Trophoblast cell (in vitro differentiated cells and primary cell): Measurements from ENCODE around the gene KRTAP2-4.
"Not testable (repeated sequence)": the region's sequence is repeated elsewhere in the genome, so short reads cannot be mapped to it uniquely, and the experiment has no call there.

Experiments
- DNase-seq, 2 donors: peaks; one replicate each; pipeline ENCODE4 v3.0.0-alpha.2; 2016
- H2AFZ ChIP-seq: 2 replicates; pipeline ENCODE4 v1.6.1; 2013; ENCODE audit warnings: low read length, moderate library complexity, mild to moderate bottlenecking; ENCODE audit not compliant: insufficient read depth, poor library complexity
- H2AK5ac ChIP-seq: 2 replicates; pipeline ENCODE4 v1.6.1; 2013; ENCODE audit warnings: mild to moderate bottlenecking, low read length
- H2BK120ac ChIP-seq: 2 replicates; pipeline ENCODE4 v1.6.1; 2013; ENCODE audit warnings: low read length, mild to moderate bottlenecking, moderate library complexity; ENCODE audit not compliant: insufficient read depth, poor library complexity
- H2BK12ac ChIP-seq: 2 replicates; pipeline ENCODE4 v1.6.1; 2013; ENCODE audit warnings: mild to moderate bottlenecking, low read length, moderate library complexity
- H2BK5ac ChIP-seq: 2 replicates; pipeline ENCODE4 v1.6.1; 2013; ENCODE audit warnings: low read length, low read depth, moderate library complexity, mild to moderate bottlenecking; ENCODE audit not compliant: poor library complexity
- H3K14ac ChIP-seq: 2 replicates; pipeline ENCODE4 v1.6.1; 2013; ENCODE audit warnings: mild to moderate bottlenecking, low read length
- H3K18ac ChIP-seq: 2 replicates; pipeline ENCODE4 v1.6.1; 2013; ENCODE audit warnings: mild to moderate bottlenecking, low read length
- H3K23ac ChIP-seq: 2 replicates; pipeline ENCODE4 v1.6.1; 2013; ENCODE audit warnings: low read length
- H3K27ac ChIP-seq: 2 replicates; pipeline ENCODE4 v1.5.1; 2013; ENCODE audit warnings: low read depth, mild to moderate bottlenecking, inconsistent platforms, low read length, moderate library complexity
- H3K27me3 ChIP-seq: 2 replicates; pipeline ENCODE4 v1.6.1; 2013; ENCODE audit warnings: inconsistent platforms, mild to moderate bottlenecking, low read length, moderate library complexity; ENCODE audit not compliant: insufficient read depth
- H3K36me3 ChIP-seq, 2 experiments: 1 replicate in 1 of 2; 2 replicates in 1 of 2; pipeline ENCODE4 v1.6.1; 2013; ENCODE audit warnings: low read length in 2 of 2, mild to moderate bottlenecking in 2 of 2, moderate library complexity in 1 of 2; ENCODE audit not compliant: insufficient read depth in 2 of 2, control insufficient read depth in 1 of 2
- H3K4ac ChIP-seq: 2 replicates; pipeline ENCODE4 v1.6.1; 2013; ENCODE audit warnings: low read depth, mild to moderate bottlenecking, low read length, moderate library complexity
- H3K4me1 ChIP-seq, 2 experiments: 1 replicate in 1 of 2; 2 replicates in 1 of 2; pipeline ENCODE4 v1.6.1; 2013; ENCODE audit warnings: low read length in 2 of 2, mild to moderate bottlenecking in 2 of 2, moderate library complexity in 1 of 2; ENCODE audit not compliant: insufficient read depth in 2 of 2, control insufficient read depth in 1 of 2
- H3K4me2 ChIP-seq: 2 replicates; pipeline ENCODE4 v1.6.1; 2013; ENCODE audit warnings: inconsistent platforms, mild to moderate bottlenecking, low read length, moderate library complexity
- H3K4me3 ChIP-seq: 2 replicates; pipeline ENCODE4 v1.5.1; 2013; ENCODE audit warnings: mild to moderate bottlenecking, low read depth, low read length, inconsistent platforms
- H3K79me1 ChIP-seq: one replicate; pipeline ENCODE4 v1.6.1; 2013; ENCODE audit warnings: low read length
- H3K79me2 ChIP-seq: 2 replicates; pipeline ENCODE4 v1.6.1; 2013; ENCODE audit warnings: low read length, mild to moderate bottlenecking; ENCODE audit not compliant: control insufficient read depth, insufficient read depth, poor library complexity
- H3K9ac ChIP-seq: 2 replicates; pipeline ENCODE4 v1.6.1; 2013; ENCODE audit warnings: mild to moderate bottlenecking, low read length
- H3K9me3 ChIP-seq: 2 replicates; pipeline ENCODE4 v1.6.1; 2013; ENCODE audit warnings: low read depth, mild to moderate bottlenecking, control low read depth, inconsistent platforms, low read length; ENCODE audit not compliant: insufficient read depth
- H4K12ac ChIP-seq: 2 replicates; pipeline ENCODE4 v1.6.1; 2013; ENCODE audit warnings: low read depth, mild to moderate bottlenecking, low read length, moderate library complexity
- H4K8ac ChIP-seq: 2 replicates; pipeline ENCODE4 v1.6.1; 2013; ENCODE audit warnings: low read depth, mild to moderate bottlenecking, low read length, moderate library complexity
- H4K91ac ChIP-seq: one replicate; pipeline ENCODE4 v1.6.1; 2013; ENCODE audit warnings: low read depth, mild to moderate bottlenecking, low read length, moderate library complexity
- WGBS: extraction: QIAGEN DNeasy Blood & Tissue Kit; methylation state at CpG from one replicate; pipeline ENCODE4 v1.1.7; 2013; ENCODE audit warnings: missing lambda C conversion rate; ENCODE audit not compliant: insufficient read length, insufficient coverage; ENCODE audit errors: extremely low coverage; 5-methylcytosine and 5-hydroxymethylcytosine counted together

Gene KRTAP2-4

DNA sequence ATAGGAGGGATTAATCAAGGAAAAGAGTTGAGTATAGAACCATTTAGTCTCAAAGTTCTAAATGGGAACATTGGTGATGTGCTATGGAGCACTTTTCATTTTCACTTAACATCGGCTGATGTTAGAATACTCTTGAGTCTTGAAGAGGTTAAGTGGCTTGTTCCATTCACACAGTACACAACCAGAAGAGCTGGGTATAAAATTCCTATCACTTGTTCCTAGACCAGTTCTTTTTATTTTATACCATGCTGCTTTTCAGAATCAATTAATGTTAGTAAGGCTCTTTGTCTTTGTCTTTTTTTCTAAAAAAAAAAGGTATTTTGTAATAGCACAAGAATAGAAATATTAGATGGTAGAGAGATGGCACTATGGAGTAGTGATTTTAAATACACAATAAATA lies 22.7 kb downstream of the KRTAP2-4 start:
- H4K12ac ChIP-seq: no peak overlapping the region
- H3K4me3 ChIP-seq: no peak overlapping the region
- H2BK5ac ChIP-seq: no peak overlapping the region
- H3K79me1 ChIP-seq: peaks cover 3% of the 10 kb centered on the region
- no peak overlapping the region for H3K18ac ChIP-seq
- peaks cover under 1 to 1% of the 10 kb centered on the region in 2 experiments for H3K4me1 ChIP-seq
- H3K9ac ChIP-seq: no peak overlapping the region
- no peak overlapping the region for H4K91ac ChIP-seq
- no peaks in the 10 kb centered on the region for H3K27me3 ChIP-seq
- no peak overlapping the region for H3K4me2 ChIP-seq
- no peak overlapping the region for H3K27ac ChIP-seq
- no peaks in the 10 kb centered on the region for H3K9me3 ChIP-seq
- no peak overlapping the region for H2AK5ac ChIP-seq
- WGBS: no CpG with 5 or more reads among the region's 1 CpG
- H4K8ac ChIP-seq: no peak overlapping the region
- H2AFZ ChIP-seq: no peak overlapping the region
- H3K4ac ChIP-seq: no peak overlapping the region
- no peaks in the 10 kb centered on the region for H3K36me3 ChIP-seq
- H2BK120ac ChIP-seq: no peak overlapping the region
- no peak overlapping the region for H3K23ac ChIP-seq
- no peak overlapping the region for H3K14ac ChIP-seq
- H2BK12ac ChIP-seq: no peak overlapping the region
- no peak for DNase-seq
- no peaks in the 10 kb centered on the region for H3K79me2 ChIP-seq

GRCh38 chr17:41040783-41041571 lies 24.7 kb downstream of the KRTAP2-4 start, which contains the start of gene KRTAP1-1:
Gene KRTAP1-1 (minus strand): TSS chr17:41041450. CDS start chr17:41041397, 53 bp downstream.
- H3K4me3 ChIP-seq, DNase-seq, H3K36me3 ChIP-seq, H2AFZ ChIP-seq, H4K91ac ChIP-seq, H2BK120ac ChIP-seq, H4K12ac ChIP-seq, H3K4me2 ChIP-seq, H3K23ac ChIP-seq, H2AK5ac ChIP-seq, H3K27ac ChIP-seq, H2BK12ac ChIP-seq, H3K4me1 ChIP-seq, H2BK5ac ChIP-seq, H3K9ac ChIP-seq, H3K79me1 ChIP-seq, H3K79me2 ChIP-seq, H3K4ac ChIP-seq, H3K27me3 ChIP-seq, H3K14ac ChIP-seq, H4K8ac ChIP-seq, H3K18ac ChIP-seq, H3K9me3 ChIP-seq: not testable (repeated sequence)
- no CpG with 5 or more reads among the region's 14 CpGs for WGBS

DNA sequence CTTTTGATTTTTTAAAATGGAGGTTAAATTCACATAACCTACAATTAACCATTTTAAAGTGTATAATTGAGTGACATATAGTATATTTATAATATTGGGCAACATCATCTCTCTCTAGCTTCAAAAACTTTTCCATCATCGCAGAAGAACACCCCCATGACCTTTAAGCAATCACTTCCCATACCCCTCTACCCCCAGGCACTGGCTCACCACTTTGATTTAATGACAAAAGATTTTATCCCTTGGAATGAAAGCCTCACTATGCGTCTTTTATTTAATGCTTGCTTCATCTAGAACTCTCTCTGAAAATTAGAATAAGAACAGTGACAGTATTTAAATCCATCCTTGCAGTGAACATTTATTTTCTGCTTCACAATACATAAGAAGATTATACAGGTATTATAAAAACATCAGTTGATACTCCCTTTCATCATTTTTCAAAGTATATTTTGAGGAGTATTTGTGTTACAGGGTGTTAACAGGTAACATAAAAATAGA lies 27.8 kb downstream of the KRTAP2-4 start:
- no peak overlapping the region for H3K23ac ChIP-seq
- DNase-seq: no peak
- H2BK5ac ChIP-seq: no peak overlapping the region
- no peak overlapping the region for H2AFZ ChIP-seq
- H2AK5ac ChIP-seq: no peak overlapping the region
- H3K9me3 ChIP-seq: no peaks in the 10 kb centered on the region
- no peak overlapping the region for H3K4ac ChIP-seq
- H3K4me2 ChIP-seq: no peak overlapping the region
- no peak overlapping the region for H3K9ac ChIP-seq
- no CpG with 5 or more reads among the region's 2 CpGs for WGBS
- H4K91ac ChIP-seq: no peak overlapping the region
- H2BK120ac ChIP-seq: no peak overlapping the region
- no peak overlapping the region for H4K8ac ChIP-seq
- no peak overlapping the region for H2BK12ac ChIP-seq
- no peaks in the 10 kb centered on the region for H3K79me2 ChIP-seq
- no peak overlapping the region for H4K12ac ChIP-seq
- no peaks in the 10 kb centered on the region for H3K4me1 ChIP-seq
- no peaks in the 10 kb centered on the region for H3K79me1 ChIP-seq
- no peaks in the 10 kb centered on the region for H3K36me3 ChIP-seq
- H3K14ac ChIP-seq: no peak overlapping the region
- no peaks in the 10 kb centered on the region for H3K27me3 ChIP-seq
- H3K27ac ChIP-seq: no peak overlapping the region
- no peak overlapping the region for H3K4me3 ChIP-seq
- H3K18ac ChIP-seq: no peak overlapping the region

DNA sequence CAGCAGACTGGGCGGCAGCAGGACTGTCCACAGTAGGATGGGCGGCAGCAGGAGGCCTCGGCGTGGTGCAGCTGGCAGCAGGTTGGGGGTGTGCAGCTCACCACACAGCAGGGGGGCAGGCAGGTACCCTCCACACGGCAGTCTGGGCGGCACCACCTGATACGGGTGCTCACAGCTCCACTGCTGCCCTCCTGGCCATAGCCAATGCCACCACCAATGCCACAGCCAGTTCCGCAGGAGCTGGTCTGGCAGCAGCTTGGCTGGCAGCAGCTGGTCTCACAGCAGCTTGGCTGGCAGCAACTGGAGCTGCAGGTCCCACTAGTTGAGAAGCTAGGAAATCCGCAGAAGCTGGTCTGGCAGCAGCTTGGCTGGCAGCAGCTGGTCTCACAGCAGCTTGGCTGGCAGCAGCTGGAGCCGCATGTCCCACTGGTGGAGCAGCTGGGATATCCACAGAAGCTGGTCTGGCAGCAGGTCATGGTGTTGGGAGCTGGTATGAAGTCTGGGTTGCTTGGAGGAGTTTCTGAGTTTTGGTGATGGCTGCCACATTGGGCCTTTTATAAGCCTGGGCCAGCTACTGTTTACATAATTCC lies 31.2 kb downstream of the KRTAP2-4 start, which contains the start of gene KRTAP1-3:
TSS of gene KRTAP1-3 (minus strand) at position 529 of the 590 bp plus-strand sequence. CDS start at position 476, 53 bp downstream.
- H3K9ac ChIP-seq, H3K9me3 ChIP-seq, H3K14ac ChIP-seq, H2BK120ac ChIP-seq, H2AK5ac ChIP-seq, H3K27ac ChIP-seq, H2BK12ac ChIP-seq, H3K4me1 ChIP-seq, H3K27me3 ChIP-seq, H2BK5ac ChIP-seq, H3K4me3 ChIP-seq, DNase-seq, H3K79me1 ChIP-seq, H3K18ac ChIP-seq, H3K79me2 ChIP-seq, H3K36me3 ChIP-seq, H4K12ac ChIP-seq, H4K8ac ChIP-seq, H2AFZ ChIP-seq, H3K23ac ChIP-seq, H4K91ac ChIP-seq, H3K4ac ChIP-seq, H3K4me2 ChIP-seq: not testable (repeated sequence)
- no CpG with 5 or more reads among the region's 10 CpGs for WGBS
